ENCODE measurements around the gene ANKDD1A.

ANKDD1A gene

DNA sequence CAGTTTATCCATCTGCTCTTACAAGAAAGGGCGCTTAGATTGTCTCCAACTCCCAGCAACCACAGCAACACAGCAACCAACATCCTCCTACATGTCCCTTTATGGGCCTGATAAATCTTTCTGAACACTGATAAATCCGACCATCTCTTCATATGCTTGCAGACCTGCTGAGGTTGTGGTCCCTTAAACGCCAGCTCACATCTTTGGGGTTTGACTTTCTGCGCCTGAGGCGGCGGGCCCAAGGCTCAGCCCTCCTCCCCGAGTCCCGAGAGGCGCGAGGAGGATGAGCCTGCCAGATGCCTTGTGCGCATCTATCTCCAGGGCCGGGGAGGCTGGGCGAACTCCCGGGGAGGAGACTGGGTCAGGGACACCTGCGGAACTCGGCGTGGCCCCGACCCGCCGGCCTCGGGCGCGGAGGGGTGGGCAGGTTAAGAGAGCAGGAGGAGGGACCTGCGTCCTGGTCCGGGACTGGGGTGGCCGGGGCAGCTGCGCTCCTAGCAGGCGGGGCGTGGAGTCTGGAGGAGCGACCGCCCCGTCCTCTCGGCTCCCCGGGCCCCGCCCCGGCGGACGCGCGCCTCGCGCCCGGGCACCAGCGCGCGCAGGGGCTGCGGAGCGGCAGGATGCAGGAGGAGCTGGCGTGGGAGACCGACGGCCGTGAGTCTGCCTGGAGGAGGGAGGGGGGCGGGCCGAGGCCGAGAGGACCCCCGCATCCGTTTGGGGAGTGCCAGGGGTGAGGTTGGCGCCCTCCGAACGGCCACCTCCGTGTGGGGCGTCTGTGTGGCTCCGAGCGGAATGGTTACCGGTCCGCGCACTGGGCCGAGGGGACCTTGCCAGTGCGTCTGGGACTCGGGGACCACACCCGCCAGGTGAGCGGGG is at the start of gene ANKDD1A:
Gene ANKDD1A (plus strand): TSS at position 592 of the 876 bp plus-strand sequence. CDS start 29 bp downstream, at position 621.
- DNase-seq: no peak

DNA sequence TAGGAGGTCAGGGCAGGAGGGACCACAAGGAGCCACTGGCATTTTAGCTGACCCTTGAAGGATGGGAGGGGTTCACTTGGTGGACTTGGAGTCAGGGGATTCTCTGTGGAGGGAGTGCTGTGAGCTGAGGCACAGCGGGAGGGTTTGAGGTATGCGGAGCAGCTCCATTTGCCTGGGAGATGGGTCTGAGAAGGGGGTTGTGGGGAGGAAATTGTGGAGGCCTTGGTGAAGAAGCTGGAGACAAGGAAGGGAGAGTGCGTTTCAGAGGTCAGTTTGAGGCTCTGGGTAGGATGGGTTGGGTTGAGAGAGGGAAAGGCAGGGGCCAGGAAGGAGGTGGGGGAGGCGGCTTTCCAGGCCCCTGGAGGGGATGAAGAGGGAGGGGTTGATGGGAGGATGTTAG is 49.7 kb upstream of the ANKDD1A start:
- DNase-seq: no peak

- DNase-seq: no peak
These were observed 49.3 kb upstream of the ANKDD1A start for GRCh38 chr15:64862408-64862807.

DNA sequence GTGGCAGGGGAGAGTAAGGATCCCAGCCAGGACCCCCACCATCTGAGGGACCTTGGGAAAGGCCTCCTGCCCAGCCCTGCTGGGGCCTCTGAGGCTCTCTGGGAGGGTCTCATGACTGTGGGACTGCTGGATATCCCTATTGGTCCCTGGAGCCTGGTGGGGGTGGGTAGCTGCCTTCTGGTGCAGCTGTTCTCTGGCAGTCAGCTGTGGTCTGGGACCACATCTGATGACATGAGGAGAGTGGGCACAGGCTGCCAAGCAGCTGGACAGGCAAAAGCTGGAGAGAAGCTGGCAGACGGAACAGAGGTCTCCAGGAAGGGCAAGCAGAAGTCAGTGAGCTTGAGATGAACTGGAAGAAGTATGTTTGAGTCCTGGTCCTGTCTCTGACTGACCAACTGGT is 47.6 kb upstream of the ANKDD1A start:
- DNase-seq: no peak

DNA sequence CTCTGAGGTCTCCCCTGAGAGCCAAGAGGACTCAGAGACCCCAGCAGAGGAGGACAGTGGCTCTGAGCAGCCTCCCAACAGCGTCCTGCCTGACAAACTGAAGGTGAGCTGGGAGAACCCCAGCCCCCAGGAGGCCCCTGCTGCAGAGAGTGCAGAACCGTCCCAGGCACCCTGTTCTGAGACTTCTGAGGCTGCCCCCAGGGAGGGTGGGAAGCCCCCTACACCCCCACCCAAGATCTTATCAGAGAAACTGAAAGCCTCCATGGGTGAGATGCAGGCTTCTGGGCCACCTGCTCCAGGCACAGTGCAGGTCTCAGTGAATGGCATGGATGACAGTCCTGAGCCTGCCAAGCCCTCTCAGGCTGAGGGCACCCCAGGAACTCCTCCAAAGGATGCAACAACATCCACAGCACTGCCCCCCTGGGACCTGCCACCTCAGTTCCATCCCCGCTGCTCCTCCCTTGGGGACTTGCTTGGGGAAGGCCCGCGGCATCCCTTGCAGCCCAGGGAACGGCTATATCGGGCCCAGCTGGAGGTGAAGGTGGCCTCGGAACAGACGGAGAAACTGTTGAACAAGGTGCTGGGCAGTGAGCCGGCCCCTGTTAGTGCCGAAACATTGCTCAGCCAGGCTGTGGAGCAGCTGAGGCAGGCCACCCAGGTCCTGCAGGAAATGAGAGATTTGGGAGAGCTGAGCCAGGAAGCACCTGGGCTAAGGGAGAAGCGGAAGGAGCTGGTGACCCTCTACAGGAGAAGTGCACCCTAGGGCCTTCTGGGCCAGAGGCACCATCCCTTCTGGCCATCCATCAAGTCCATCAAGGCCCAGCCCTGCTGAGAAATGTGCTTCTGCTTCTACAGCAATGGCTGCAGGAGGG is 46.3 kb upstream of the ANKDD1A start:
- no peak for DNase-seq

- DNase-seq: no peak
These were observed 45.6 kb upstream of the ANKDD1A start for GRCh38 chr15:64865998-64866520.

GRCh38 chr15:64869501-64869900 is 42.2 kb upstream of the ANKDD1A start:
- DNase-seq: no peak

GRCh38 chr15:64870353-64870752 is 41.3 kb upstream of the ANKDD1A start:
- DNase-seq: no peak

GRCh38 chr15:64875641-64876223 is 36.0 kb upstream of the ANKDD1A start:
- DNase-seq: no peak

DNA sequence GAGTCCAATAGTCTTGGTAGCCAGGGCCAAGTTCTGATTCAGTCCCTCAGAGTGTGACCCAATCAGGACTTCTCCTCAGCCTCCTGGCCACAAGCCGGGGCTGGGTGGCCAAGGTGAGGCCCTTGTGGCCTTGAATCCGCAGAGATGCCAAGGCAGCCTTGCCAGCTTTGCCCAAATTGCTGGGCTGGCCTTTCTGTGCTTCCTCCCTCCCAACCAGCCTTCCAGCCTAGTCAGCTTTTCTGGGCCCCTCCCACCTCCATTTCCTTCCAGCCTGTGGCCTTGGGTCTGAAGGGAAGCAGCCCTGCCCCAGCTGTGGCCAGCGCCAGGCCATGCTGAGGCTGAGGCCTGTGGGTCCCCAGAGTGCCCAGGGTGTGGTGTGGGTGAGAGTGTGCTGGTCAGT is 34.3 kb upstream of the ANKDD1A start:
- peak; percentile 15 for DNase-seq

GRCh38 chr15:64878705-64879104 is 33.0 kb upstream of the ANKDD1A start:
- DNase-seq: no peak

DNA sequence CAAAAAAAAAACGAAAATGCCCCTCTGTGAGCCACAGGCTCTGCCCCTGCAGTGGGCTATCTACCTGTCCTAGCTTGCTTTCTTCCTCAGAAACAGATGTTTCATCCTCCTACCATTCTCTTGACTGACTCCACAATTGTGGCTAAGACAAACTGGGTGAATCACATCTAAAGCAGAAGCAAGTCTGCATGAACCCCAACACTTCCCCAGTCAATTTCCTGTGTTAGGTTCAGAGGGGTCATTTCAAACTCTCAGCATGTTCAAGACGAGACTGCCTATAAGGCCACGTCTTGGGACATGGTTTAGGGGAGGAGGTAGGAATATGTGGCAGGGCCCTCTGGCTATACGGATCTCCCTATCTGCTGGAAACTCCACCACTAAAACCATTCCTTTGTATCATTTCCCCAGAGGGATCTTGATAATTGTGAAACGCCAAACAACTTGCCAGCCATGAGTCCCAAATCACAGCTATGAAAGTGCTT is 28.6 kb upstream of the ANKDD1A start:
- peak; percentile 16 for DNase-seq

DNA sequence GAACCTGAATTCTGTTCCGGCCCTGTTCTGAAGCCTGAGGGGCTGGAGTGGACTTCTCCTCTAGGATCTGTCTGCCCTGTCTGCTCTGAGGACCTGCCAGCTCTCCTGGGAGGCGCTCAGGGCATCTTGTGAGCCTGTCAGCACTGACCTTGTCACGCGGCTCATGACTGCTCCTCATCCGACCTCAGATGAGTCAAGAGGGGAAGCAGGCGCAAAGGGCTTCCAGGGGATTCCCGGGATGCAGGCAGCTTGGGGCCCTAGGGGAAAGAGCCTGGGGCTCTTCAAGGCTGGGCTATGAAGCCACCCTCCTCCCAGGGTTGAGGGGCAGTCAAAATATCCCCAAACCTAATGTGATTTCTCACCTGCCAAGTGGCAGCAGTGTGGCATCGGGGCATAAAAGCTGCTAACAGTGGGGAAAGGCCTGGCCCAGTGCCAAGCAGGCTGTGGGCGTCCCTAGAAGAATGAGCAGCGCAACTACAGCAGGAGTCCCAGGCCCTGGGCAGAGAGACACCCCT is 27.6 kb upstream of the ANKDD1A start:
- no peak for DNase-seq

GRCh38 chr15:64884679-64885078 is 27.0 kb upstream of the ANKDD1A start:
- DNase-seq: no peak

DNA sequence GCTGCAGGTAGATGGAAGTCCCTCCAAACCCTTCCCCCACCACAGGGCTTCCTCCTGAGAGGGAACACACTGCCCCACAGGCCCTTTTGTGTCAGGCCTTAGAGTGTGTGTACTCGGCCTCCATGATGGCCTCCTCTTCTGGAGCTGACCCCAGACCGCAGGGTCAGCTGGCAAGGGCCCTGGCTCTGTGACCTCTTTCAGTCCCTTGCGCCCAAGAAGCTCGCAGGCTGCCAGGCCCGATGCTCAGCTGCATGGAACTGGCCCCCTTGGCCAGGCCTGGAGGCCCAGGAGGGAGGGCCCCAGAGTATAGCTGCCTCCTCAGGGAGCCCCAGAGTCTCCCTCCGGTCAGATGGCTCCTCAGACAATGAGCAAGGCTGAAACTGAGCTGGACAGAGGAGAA is 23.4 kb upstream of the ANKDD1A start:
- DNase-seq: no peak

GRCh38 chr15:64891561-64891960 is 20.1 kb upstream of the ANKDD1A start:
- no peak for DNase-seq

DNA sequence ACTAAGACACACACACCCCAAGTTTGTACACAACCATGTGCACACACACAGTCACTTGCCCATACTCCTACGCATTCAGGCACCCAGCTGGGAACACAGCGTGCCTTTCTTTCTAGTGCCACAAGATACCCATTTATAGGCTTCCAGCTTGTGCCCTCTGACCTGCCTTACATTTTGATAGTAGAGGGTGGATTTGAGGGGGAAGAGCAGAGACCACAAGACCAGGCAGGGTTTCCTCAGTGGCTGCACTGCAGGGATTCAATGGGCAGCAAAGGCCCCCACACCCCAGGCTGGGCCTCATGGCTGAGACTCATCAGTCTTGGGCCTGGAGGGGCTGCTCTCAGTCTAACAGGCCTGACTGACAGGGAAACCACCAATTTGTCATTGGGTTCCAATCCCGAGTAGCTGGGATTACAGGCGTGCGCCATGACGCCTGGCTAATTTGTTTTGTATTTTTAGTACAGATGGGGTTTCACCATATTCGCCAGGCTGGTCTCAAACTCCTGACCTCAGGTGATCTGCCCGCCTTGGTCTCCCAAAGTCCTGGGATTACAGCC is 18.8 kb upstream of the ANKDD1A start:
- no peak for DNase-seq

DNA sequence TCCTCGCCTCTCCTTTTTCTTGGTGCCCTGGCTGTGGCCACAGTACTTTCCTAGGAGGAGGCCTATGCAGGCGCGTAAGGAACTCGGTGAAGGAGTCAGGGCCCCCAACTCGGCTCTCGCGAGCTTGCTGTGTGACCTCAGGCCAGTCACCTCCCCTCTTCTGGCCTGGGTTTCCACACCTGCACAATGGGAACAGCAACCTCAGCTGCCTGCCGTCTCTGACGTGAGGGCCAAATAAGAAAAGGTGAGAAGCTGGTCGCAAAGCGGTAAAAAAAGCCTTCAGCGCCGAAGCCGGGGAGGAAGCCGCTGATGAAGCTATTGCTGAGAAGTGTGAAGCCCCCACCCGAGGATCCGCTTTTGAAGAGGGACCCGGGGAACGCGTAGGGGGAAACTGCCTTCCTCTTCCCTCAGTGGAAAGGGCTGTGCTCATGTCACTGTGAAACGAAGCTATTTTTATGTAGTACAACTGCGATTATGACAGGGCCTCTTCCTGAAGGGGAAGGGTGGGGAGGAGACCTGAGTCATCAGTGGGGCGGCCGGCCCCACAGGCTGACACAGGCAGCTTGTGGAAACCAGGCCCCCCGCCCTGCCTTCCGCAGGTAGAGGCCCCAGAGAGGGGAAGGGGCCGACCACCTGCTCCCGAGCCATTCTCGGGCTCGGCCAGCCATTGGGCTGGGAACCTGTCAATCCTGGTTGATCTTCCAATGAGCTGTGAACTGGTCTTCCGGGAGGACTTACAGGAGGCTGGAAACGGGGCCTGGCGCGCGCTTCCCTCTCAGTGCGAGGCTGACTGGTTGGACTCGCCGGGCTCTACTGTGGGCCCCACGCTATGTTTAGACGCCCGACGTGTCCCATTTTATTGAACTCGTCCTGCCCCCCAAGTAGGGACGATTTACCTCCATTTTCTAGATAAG is 18.0 kb upstream of the ANKDD1A start:
- peak; percentile 98 for DNase-seq

- no peak for DNase-seq
These were observed 17.2 kb upstream of the ANKDD1A start for GRCh38 chr15:64894395-64895056.

DNA sequence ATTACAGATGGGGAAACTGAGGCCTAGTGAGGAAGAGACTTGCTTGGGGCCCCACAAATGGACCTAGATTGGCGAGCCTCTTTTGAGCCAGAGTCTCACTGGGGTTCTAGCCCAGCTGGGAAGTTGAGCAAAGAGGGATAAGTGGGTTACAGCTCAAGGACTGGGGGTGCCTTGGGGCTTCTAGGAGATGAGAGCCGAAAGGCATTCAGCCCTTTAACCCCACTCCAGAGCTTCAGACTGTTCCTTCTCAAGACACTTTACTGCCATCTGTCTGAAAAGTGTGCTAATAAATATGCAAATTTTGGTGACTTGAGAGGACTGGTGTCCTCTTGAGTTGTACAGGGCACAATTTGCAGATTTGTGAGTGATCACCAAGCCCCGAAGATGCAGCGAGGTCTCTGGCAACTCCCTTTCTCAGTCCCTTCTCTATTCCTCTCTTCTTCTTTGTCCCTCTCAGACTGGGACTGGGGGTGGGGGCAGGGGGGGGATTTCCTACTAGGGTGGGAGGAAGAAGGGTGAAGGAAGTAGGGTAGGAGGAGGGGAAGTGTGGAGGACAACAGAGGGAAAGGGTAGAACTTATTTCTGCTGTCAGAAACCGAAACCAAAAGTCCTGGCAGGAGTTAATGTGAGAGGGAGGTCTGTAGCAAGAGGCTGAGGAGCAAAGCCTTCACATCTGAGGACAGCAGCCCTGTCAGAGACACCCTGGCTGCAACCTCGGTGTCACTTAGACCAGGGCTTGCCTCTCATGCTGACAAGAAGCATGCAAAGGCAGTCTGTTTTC is 16.2 kb upstream of the ANKDD1A start:
- DNase-seq: peak; percentile 69
